ENCODE results near the gene ZNF423.
"Not testable (repeated sequence)": the region's sequence is repeated elsewhere in the genome, so short reads cannot be mapped to it uniquely, and the experiment has no call there.

ZNF423 gene

GRCh38 chr16:49566432-49566831, 289.5 kb downstream of the ZNF423 start:
- no peak overlapping the region for H3K4me3 ChIP-seq (ENCODE audit: low read length)
- no peak for DNase-seq (ENCODE audit: low read depth)
- TF ChIP-seq CTCF (IDR thresholded peaks at IDR 0.05; ENCODE audit: insufficient read depth, low read depth, low read length, missing control alignments) = no peak

GRCh38 chr16:49564496-49565229, 291.2 kb downstream of the ZNF423 start:
- no peak overlapping the region for H3K4me3 ChIP-seq (ENCODE audit: low read length)
- no peak for DNase-seq (ENCODE audit: low read depth)
- no peak for TF ChIP-seq CTCF (IDR thresholded peaks at IDR 0.05; ENCODE audit: insufficient read depth, low read depth, low read length, missing control alignments)

GRCh38 chr16:49563666-49564065, 292.2 kb downstream of the ZNF423 start:
- TF ChIP-seq CTCF (IDR thresholded peaks at IDR 0.05; ENCODE audit: insufficient read depth, low read depth, low read length, missing control alignments) = no peak
- H3K4me3 ChIP-seq (ENCODE audit: low read length) = no peak overlapping the region
- DNase-seq (ENCODE audit: low read depth) = no peak

- H3K4me3 ChIP-seq (ENCODE audit: low read length); DNase-seq (ENCODE audit: low read depth): not testable (repeated sequence)
Measured at GRCh38 chr16:49562894-49563293, 293.0 kb downstream of the ZNF423 start.

GRCh38 chr16:49562228-49562627, 293.7 kb downstream of the ZNF423 start:
- no peak for TF ChIP-seq CTCF (IDR thresholded peaks at IDR 0.05; ENCODE audit: insufficient read depth, low read depth, low read length, missing control alignments)
- no peak overlapping the region for H3K4me3 ChIP-seq (ENCODE audit: low read length)
- no peak for DNase-seq (ENCODE audit: low read depth)

GRCh38 chr16:49560004-49560830, 295.7 kb downstream of the ZNF423 start:
- DNase-seq (ENCODE audit: low read depth) = no peak
- no peak overlapping the region for H3K4me3 ChIP-seq (ENCODE audit: low read length)
- TF ChIP-seq CTCF (IDR thresholded peaks at IDR 0.05; ENCODE audit: insufficient read depth, low read depth, low read length, missing control alignments) = no peak

GRCh38 chr16:49559242-49559641, 296.7 kb downstream of the ZNF423 start:
- H3K4me3 ChIP-seq (ENCODE audit: low read length) = no peak overlapping the region
- no peak for TF ChIP-seq CTCF (IDR thresholded peaks at IDR 0.05; ENCODE audit: insufficient read depth, low read depth, low read length, missing control alignments)
- DNase-seq (ENCODE audit: low read depth) = no peak
